ENCODE results near the gene CCDC60. TPM values are rescaled to one million over a fixed set of nuclear protein-coding genes. Genes with fewer than 3 reads are reported as not detected.

The CCDC60 gene
- polyA plus RNA-seq, 3 donors, result not detected

GRCh38 chr12:119475650-119476049 is 141.1 kb downstream of the CCDC60 start:
- TF ChIP-seq, protein P1, sequence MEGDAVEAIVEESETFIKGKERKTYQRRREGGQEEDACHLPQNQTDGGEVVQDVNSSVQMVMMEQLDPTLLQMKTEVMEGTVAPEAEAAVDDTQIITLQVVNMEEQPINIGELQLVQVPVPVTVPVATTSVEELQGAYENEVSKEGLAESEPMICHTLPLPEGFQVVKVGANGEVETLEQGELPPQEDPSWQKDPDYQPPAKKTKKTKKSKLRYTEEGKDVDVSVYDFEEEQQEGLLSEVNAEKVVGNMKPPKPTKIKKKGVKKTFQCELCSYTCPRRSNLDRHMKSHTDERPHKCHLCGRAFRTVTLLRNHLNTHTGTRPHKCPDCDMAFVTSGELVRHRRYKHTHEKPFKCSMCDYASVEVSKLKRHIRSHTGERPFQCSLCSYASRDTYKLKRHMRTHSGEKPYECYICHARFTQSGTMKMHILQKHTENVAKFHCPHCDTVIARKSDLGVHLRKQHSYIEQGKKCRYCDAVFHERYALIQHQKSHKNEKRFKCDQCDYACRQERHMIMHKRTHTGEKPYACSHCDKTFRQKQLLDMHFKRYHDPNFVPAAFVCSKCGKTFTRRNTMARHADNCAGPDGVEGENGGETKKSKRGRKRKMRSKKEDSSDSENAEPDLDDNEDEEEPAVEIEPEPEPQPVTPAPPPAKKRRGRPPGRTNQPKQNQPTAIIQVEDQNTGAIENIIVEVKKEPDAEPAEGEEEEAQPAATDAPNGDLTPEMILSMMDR (IDR thresholded peaks at IDR 0.05), result no peak
- Mint-ChIP-seq H3K9me3 (peaks cover 0 to 10% (median 4%) of the 10 kb centered on the region in 7 donors), H3K27ac (no peak overlapping the region), H3K27me3 (ENCODE audit: low read depth in 3 of 3) (peaks cover 0 to 4% (median 2%) of the 10 kb centered on the region in 3 donors), H3K36me3 (no peaks in the 10 kb centered on the region), H3K4me1 (no peaks in the 10 kb centered on the region), H3K4me3 (no peak overlapping the region)
- Histone ChIP-seq H3K4me3 (replicated peaks in 1 of 3; ENCODE audit: low read depth in 2 of 3, low read length in 3 of 3) (no peak overlapping the region), H3K4me2 (replicated peaks; ENCODE audit: extremely low read depth, low read length, poor library complexity, severe bottlenecking) (no peak overlapping the region), H3K4me1 (ENCODE audit: control insufficient read depth in 1 of 2, insufficient read depth in 2 of 2, low read length in 2 of 2) (no peaks in the 10 kb centered on the region), H2AFZ (ENCODE audit: insufficient read depth, low read depth, low read length, poor library complexity, severe bottlenecking) (no peak overlapping the region), H3K27me3 (ENCODE audit: control insufficient read depth in 2 of 2, insufficient read depth in 2 of 2, low read length in 2 of 2) (no peaks in the 10 kb centered on the region), H3K36me3 (replicated peaks in 1 of 2; ENCODE audit: control insufficient read depth in 1 of 2, insufficient read depth in 2 of 2, low read length in 2 of 2) (no peaks in the 10 kb centered on the region), H3K9me3 (replicated peaks in 1 of 2; ENCODE audit: control insufficient read depth in 1 of 2, insufficient read depth in 1 of 2, low read length in 2 of 2) (peaks cover 0 to 5% of the 10 kb centered on the region in 2 donors), H3K27ac (ENCODE audit: low read depth in 1 of 2, low read length in 2 of 2) (no peak overlapping the region), H3K79me2 (ENCODE audit: insufficient read depth, low read length) (no peaks in the 10 kb centered on the region), H4K20me1 (ENCODE audit: insufficient read depth, low read length) (no peaks in the 10 kb centered on the region), H3K9ac (ENCODE audit: insufficient read depth, low read length, poor library complexity, severe bottlenecking) (no peak overlapping the region)
- WGBS (ENCODE audit: insufficient coverage), result no CpG with 5 or more reads among the region's 4 CpGs
- DNase-seq, result no peak
- intact Hi-C loops (cut with micrococcal nuclease), result no loop called here

GRCh38 chr12:119476951-119477350 is 142.4 kb downstream of the CCDC60 start:
- peaks cover 0 to 5% of the 10 kb centered on the region in 2 donors for H3K9me3 ChIP-seq (replicated peaks in 1 of 2; ENCODE audit: control insufficient read depth in 1 of 2, insufficient read depth in 1 of 2, low read length in 2 of 2)
- H2AFZ ChIP-seq (ENCODE audit: insufficient read depth, low read depth, low read length, poor library complexity, severe bottlenecking), result no peak overlapping the region
- intact Hi-C loops (cut with micrococcal nuclease), result no loop called here
- no peak overlapping the region for H3K4me3 ChIP-seq (replicated peaks in 1 of 3; ENCODE audit: low read depth in 2 of 3, low read length in 3 of 3)
- no peak for DNase-seq
- no peak overlapping the region for H3K4me3 Mint-ChIP-seq
- no peaks in the 10 kb centered on the region for H3K4me1 ChIP-seq (ENCODE audit: control insufficient read depth in 1 of 2, insufficient read depth in 2 of 2, low read length in 2 of 2)
- H3K27me3 ChIP-seq (ENCODE audit: control insufficient read depth in 2 of 2, insufficient read depth in 2 of 2, low read length in 2 of 2), result no peaks in the 10 kb centered on the region
- TF ChIP-seq, protein P1 (IDR thresholded peaks at IDR 0.05), result no peak
- peaks cover 0 to 4% (median 0%) of the 10 kb centered on the region in 3 donors for H3K27me3 Mint-ChIP-seq (ENCODE audit: low read depth in 3 of 3)
- H3K79me2 ChIP-seq (ENCODE audit: insufficient read depth, low read length), result no peaks in the 10 kb centered on the region
- no peaks in the 10 kb centered on the region for H3K36me3 ChIP-seq (replicated peaks in 1 of 2; ENCODE audit: control insufficient read depth in 1 of 2, insufficient read depth in 2 of 2, low read length in 2 of 2)
- no peaks in the 10 kb centered on the region for H3K4me1 Mint-ChIP-seq
- H3K36me3 Mint-ChIP-seq, result no peaks in the 10 kb centered on the region
- H3K9ac ChIP-seq (ENCODE audit: insufficient read depth, low read length, poor library complexity, severe bottlenecking), result no peak overlapping the region
- no peak overlapping the region for H3K27ac Mint-ChIP-seq
- H3K4me2 ChIP-seq (replicated peaks; ENCODE audit: extremely low read depth, low read length, poor library complexity, severe bottlenecking), result no peak overlapping the region
- H3K9me3 Mint-ChIP-seq, result peaks cover 0 to 10% (median 4%) of the 10 kb centered on the region in 7 donors
- no peaks in the 10 kb centered on the region for H4K20me1 ChIP-seq (ENCODE audit: insufficient read depth, low read length)
- WGBS (ENCODE audit: insufficient coverage), result 96% methylated on average over 3 of the region's 3 CpGs
- no peak overlapping the region for H3K27ac ChIP-seq (ENCODE audit: low read depth in 1 of 2, low read length in 2 of 2)

Measured in CD14-positive monocyte (primary cell).